Nucleus accumbens (tissue), 56 donors: ENCODE data around the gene DIP2C.
"Not testable (repeated sequence)": the region's sequence is repeated elsewhere in the genome, so short reads cannot be mapped to it uniquely, and the experiment has no call there.

Source experiments
- DNase-seq, 56 donors: peaks; one replicate each; lab custom pipeline; 2025; lab: John Stamatoyannopoulos, UW

The DIP2C gene

GRCh38 chr10:375815-376505 is 313.5 kb downstream of the DIP2C start:
- peak in 2 of 56 donors; percentile 29 to 34 for DNase-seq

DNA sequence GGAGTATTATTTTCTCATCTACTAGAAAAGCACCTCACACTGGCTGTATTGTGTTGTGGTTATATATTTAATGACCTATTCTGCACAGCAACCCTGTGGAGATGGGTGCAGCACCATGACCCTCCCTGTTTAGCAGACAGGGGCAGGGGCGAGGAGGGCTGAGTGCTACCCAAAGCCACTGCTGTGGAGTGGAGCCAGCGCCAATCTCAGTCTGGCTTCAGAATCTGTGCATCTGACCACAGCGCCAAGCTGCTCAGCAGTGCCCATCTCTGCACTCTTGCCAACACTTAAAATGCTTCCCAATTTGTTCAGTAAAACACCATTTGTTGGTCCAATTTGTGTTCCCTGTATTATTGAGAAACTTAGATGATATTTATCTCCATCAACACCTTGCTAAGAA is 315.1 kb downstream of the DIP2C start:
- DNase-seq, result no peak

DNA sequence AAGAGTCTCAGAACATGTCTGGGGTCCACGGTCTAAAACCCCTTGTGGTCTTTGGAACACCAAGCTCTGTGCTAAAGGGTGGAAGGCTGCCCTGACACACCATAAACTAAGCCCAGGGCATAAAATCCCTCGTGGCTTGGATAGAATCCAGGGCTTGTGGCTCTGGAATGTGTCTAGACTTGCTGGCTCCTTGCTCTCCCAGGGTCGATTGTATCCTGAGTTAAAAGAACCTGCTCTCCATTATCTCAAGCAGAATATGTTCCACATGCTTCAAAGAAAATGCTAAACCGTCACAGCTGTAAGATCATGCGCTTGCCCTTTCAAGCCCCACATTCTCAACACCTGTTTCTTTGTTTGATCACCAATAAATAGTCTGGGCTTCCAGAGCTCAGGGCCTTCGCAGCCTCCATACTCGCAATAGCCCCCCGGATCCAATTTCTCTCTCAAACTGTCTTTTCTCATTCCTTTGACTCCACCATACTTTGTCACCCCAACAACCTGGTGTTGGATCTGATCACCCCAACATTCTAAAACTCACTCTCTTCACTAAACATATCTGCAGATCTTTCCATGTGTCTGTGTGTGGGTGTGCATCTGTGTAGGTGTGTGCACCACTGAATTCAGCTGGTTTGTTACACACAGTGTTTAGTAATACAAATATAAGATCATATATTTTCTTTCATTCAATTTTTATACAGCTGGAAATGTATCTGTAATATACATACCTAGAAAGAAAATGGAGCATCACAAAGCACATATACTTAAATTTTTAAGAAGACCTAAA is 315.8 kb downstream of the DIP2C start:
- DNase-seq, result no peak

DNA sequence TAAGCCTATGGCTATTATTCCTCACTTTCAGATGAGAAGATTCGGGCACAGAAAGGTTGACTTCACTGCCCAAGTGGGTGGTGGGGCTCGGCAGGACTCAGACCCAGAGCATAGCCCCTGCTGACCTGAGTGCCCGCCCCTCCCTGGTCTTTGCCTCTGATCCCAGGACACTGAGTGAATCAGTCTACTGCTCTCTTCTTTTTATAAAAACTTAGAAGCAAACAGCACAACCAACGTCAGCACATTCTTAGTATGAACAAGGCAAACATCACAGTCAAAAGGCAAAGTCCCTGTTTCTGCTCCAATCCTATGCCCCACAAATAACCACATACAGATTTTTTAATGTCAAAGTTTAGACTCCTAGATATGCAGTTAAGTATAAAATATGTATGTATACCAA is 316.5 kb downstream of the DIP2C start:
- no peak for DNase-seq

DNA sequence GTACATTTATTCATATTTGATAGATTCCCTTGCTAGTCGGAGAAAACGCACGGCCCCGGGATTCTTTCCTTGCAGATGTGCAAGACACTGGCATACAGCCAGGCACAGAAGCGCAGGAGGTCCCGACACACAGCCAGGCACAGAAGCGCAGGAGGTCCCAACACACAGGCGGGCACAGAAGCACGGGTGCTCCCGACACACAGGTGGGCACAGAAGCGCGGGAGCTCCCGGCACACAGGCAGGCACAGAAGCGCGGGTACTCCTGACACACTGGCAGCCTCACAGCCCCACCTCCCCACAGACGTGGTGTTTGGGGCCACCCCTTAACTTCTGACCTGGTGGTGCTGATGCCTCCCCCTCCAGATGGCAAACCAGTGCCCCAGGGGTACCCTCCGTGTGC is 316.9 kb downstream of the DIP2C start:
- no peak for DNase-seq

DNA sequence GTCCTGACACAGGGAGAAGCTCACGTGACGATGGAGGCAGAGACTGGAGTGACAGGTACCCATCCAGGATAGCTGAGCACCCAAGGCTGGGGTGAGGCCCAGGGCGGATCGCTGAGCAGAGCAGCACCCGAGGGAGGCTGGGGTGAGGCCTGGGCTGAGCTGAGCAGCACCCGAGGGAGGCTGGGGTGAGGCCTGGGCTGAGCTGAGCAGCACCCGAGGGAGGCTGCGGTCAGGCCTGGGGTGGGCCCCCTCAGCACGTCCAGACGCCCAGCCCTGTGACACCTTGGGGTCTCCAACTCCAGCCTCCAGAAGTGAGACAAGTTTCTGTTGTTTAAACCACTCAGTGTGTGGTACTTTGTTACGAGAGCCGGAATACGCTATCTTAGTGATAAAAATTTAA is 318.0 kb downstream of the DIP2C start:
- no peak for DNase-seq

DNA sequence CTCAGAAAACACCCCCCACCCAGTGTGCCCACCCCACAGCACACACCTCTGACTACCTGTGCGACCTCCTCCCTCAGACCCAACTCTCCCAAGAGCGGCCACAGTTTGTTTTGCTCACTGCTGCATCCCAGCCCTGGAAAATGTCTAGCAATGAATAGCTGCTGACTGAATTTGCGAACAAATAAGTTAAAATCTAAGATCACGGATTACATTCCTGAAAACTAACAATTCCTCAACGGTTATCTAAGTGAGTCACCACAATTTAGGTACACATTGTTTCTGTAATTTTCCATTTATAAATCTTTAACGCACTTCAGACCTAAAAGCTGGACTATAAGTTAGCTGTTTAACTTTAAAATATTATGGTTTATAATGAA is 319.0 kb downstream of the DIP2C start:
- DNase-seq, result no peak

DNA sequence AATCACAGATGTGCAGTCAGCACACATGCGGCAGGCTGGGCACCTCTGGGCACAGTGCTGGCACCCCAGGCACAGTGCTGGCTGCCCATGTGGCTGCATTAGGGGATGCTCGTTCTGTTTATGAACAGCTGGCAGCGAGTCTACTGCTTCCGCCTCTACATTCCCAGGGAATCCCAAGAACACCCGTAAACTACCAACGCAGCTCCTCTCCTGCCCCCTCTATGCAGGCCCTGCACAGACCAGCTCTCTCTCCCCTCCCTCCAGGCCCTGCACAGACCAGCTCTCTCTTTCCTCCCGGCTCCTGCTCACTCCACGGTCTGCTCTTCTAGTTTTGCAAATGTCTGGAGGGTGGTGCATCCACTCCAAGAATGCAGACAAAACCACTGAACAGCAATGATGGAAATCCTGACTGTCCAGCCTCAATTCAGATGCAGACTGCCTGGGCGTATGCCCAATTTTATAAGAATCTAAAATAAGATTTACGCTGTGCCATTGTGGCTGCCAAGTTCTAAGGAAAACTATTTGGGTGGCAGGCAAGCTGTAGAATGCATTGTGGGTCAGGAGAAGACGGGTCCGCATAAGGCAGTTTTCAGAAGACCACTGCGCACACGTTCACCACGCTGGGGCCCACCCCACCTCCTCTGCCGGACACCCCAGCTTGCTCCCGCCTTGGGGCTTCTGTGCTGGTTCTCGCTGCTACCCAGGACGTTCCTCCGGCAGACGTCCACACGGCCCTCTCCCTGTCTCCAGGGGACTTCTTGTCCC is 319.6 kb downstream of the DIP2C start:
- no peak for DNase-seq

DNA sequence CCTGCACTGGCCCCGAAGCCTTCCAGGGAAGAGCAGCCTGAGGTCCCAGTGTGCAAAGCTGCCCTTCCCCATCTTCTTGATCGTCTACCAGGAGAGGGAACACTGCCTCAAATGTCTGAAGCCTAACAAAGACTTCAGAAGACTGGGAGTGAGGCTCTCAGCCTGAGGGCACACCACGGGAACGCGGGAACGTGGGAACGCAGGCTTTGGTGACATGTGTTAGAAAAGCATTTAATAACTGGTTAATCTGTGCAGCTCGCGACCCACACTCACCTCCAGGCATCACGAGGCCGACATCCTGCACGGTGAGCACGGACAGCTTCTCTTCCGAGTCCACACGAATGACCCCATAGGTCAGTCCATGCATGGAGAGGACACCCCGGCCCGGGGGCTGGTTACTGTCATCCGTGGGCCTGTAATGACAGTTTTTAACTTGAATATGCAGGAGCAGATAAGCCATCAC is 320.2 kb downstream of the DIP2C start:
- no peak for DNase-seq

DNA sequence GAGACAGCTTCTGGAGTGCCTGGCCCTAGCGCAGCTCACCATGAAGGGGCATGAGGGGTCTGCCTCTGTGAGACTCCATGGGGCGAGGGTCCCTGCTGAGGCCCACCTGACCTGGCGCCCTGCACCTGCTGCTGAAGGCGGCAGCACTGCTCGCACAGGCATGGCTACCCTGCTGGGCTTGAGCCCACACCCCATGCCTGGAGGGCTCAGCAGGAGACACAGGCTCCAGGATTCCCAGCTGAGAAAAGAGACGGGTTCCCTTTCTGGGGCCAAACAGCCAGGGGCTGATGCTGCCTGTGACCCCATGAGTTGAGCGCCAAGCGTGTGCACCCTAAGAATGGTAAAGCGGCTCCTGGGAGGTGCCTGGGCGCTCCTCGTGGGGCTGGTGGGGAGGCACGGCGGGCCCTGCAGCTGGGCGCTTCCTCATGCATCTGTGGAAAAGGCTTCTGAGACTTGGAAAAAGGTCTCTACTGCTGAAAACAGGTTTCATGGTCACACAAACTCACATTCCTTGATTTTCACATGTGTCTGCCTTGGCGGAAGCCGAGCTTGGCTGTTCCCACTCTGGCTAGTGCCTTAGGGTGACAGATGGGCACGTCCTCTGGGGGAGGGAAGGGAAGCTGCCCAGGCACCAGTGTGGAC is 320.8 kb downstream of the DIP2C start:
- no peak for DNase-seq

DNA sequence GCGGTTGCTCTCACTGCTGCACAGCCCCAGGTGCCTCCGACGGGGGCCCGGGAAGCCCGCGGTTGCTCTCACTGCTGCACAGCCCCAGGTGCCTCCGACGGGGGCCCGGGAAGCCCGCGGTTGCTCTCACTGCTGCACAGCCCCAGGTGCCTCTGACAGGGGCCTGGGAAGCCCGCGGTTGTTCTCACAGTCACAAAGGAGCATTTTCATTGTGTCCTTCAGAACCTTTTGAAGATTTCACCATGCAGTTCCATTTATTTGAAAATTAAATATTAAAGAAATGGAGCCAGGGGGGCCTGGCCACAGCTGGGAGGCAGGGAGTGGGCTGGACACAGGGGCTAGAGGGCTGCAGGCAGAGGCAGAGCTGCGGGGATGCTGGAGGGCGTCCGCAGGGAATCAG is 321.4 kb downstream of the DIP2C start:
- DNase-seq, result not testable (repeated sequence)

DNA sequence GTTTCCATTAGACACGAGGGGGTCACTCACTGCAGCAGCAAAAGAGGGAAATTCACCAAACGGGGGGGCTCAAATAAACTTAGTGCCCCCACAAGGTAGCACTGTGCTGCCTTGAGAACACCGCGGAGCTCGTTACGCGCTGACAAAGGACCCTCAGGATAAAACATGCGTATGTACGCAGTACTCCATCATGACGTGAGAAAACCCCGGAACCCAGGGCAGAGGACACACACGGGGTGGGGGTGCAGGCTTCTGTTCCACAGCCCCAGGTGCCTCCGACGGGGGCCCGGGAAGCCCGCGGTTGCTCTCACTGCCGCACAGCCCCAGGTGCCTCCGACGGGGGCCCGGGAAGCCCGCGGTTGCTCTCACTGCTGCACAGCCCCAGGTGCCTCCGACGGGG is 321.8 kb downstream of the DIP2C start:
- DNase-seq, result no peak

DNA sequence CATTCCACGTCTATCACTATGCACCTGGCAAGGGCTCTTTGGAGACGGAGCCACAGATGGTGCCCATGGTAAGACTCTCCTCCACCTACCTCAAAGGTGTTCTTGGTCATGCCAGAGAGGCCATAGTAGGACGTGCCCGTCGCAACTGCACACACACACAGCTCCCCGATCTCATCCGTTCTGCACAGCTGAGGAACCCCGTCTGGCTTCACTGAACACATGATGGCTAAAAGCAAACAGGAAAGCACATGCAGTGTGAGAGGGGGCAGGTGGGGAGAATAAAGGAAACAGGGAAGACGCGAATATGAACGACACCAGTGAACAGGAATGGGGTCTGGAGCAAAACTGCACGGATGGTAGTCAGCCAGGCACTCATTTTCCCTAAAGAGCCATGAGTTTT is 323.3 kb downstream of the DIP2C start:
- no peak for DNase-seq

- no peak for DNase-seq
Observed at GRCh38 chr10:364267-364775, 325.1 kb downstream of the DIP2C start.

DNA sequence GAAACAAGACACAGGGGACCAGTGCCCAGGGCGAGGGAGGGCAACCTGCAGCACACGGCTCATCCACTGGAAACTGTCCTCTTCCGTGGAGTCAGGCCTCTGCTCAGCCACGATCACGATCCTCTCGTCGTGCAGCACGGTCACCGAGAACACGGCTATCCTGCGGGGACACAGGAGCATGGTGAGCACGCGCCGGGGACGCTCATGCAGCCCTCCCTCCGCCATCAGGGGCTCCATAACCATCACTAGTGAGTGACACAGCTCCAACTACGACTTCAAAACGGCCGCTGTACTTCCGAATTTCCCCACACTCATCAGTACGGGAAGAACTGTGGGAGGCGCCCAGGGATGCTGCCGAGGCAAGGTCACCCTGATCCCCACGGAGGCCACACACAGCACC is 326.3 kb downstream of the DIP2C start:
- no peak for DNase-seq

GRCh38 chr10:361203-362081 is 328.0 kb downstream of the DIP2C start:
- peak in 17 of 56 donors; percentile 12 to 78 (median 39) for DNase-seq

- no peak for DNase-seq
Observed at GRCh38 chr10:360653-361052, 328.8 kb downstream of the DIP2C start.

- no peak for DNase-seq
Observed at GRCh38 chr10:359762-360161, 329.7 kb downstream of the DIP2C start.

- DNase-seq, result peak in 7 of 56 donors; percentile 14 to 67 (median 32)
Observed at GRCh38 chr10:359093-359492, 330.4 kb downstream of the DIP2C start.
